GM21360 (cell line): ENCODE results near the gene ZMYM3.
"Not testable (repeated sequence)": the region's sequence is repeated elsewhere in the genome, so short reads cannot be mapped to it uniquely, and the experiment has no call there.

Experiments
- ATAC-seq: cut with Tn5 transposase; IDR thresholded peaks from one replicate; pipeline ENCODE4 v1.9.1; 2021; ENCODE audit warnings: mild to moderate bottlenecking, moderate library complexity; ENCODE audit not compliant: unreplicated experiment

The ZMYM3 gene

GRCh38 chrX:71254092-71254963, at the start of gene ZMYM3:
Gene ZMYM3, minus strand, starts transcription at chrX:71254140. Its CDS starts 885 bp downstream, at chrX:71253255.
- ATAC-seq = peak; percentile 55

GRCh38 chrX:71302461-71303213, 48.7 kb upstream of the ZMYM3 start:
- ATAC-seq = no peak

DNA sequence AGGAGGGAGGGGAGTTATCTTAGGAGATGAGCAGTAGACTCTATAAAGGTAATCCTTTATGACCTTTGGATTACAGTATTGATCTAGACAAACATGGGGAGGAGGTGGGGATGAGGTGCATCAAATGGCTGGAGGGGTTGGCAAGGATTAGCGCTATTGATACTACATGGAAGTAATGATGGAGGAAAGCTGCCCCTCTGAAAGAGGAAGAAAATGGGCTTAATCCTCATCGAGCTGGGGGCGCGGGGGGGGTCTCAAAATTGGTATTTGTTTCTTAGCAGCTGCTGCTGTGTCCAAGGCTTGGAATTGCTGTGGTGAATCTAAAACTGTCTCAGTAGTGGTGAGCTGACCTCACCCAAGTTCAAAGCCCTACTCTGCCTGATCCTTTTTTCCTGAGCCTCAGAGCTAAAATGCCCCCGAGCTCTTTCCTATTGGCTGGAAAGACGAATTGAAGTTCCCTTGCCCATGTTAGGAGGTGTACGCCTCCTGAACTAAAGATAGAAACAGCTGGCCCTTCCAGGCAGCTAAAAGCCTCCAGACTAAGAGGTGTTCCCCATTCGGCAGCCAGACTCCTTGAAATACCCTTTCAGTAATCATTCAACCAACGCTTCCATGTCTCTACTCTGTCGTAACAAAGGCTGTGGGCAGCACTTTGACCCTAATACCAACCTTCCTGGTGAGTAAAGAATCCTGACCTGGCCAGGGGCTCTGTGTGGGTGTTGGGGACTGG, 47.4 kb upstream of the ZMYM3 start, which contains the start of gene ITGB1BP2:
ITGB1BP2 (plus strand) TSS at position 556 of the 730 bp plus-strand sequence; CDS start at position 613, 57 bp downstream.
- ATAC-seq = no peak

GRCh38 chrX:71300495-71300894, 46.6 kb upstream of the ZMYM3 start:
- not testable (repeated sequence) for ATAC-seq

GRCh38 chrX:71300064-71300463, 46.1 kb upstream of the ZMYM3 start:
- not testable (repeated sequence) for ATAC-seq

- ATAC-seq = no peak
These were observed 44.2 kb upstream of the ZMYM3 start for GRCh38 chrX:71298119-71298518.

DNA sequence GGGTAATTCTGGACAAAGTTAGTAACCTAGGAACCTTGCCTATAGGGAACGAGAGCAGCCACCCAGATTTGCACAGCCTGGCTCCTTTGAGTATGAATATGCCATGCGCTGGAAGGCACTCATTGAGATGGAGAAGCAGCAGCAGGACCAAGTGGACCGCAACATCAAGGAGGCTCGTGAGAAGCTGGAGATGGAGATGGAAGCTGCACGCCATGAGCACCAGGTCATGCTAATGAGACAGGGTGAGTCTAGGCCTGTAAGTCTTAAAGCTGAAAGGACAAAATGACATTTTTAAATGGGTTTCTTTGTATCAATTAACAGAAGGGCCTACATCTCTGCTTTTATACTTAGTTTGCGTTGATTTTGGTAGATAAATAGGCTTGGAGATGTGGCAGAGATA, 42.9 kb upstream of the ZMYM3 start:
- ATAC-seq = no peak

- no peak for ATAC-seq
These were observed 38.9 kb upstream of the ZMYM3 start for GRCh38 chrX:71292669-71293365.

DNA sequence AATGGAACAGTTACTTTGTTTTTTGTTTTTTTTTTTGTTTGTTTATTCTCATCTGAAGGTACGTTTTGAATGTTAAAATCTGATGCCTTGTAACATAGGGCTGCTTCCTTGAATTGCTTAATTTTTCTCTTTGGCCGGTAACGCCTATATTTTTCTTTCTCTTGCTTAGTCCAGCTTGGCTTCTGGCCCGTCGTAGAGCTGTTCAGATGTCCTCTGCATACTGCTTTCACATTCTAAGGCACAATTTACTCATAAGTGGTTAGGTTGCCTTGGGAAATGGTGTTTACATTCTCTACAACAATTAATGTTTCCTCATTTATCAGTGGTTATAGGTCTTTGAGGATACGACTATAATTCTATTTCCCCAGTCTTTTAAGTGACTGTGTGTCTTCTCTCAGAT, 37.4 kb upstream of the ZMYM3 start:
- ATAC-seq = no peak

DNA sequence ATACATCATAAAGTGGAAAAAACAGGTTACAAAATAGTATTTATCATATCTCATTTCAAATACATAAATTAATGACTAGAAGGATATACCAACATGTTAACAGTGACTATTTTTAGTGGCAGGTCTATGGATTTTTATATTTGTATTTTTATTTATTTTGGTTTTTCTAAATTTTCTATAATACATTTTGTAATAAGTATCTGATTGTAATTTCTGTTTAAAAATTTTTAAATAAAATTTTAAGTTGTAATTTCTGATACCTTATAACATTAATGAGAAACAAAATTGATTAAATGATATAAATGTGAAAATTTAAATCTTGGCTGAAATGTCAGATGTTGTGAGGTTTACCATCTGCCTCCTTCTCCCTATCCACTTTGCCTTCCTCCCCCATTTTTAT, 32.0 kb upstream of the ZMYM3 start:
- ATAC-seq = no peak

DNA sequence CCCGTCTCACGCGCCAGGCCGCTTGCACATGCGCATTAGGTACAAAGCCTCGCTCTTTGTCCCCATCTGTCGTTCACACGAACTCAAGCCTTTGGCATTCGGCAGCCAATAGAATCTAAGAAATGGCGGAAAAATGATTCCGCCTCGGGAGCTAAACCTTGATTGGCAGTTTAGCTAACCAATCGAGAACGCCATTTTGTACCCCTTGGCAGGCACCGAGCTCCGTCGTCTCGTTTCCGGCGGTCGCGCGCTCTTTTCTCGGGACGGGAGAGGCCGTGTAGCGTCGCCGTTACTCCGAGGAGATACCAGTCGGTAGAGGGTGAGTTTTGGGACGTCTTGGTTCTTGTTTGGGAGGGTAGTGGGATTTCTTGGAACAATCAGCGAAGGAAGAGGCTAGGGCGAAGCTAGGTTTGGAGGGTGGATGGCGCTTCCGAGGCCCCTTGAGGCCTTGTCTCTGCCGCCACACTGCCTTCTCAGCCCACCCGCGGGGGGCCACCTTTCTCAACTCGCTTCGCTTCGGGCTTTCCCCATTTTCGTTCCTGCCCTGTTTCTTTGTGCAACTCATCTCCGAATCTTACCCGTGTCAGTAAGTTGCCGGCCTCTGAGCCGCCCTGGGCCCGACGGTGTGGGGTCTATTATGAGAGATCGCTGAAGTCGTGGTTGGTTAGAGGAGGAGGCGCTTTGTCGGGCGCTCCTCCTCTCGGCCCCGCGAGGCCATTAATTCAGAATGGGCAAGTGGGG, 29.6 kb upstream of the ZMYM3 start, which contains the start of gene NONO:
NONO (plus strand) TSS at position 233 of the 741 bp plus-strand sequence. CDS start 7,003 bp downstream, outside the sequence.
- ATAC-seq = peak; percentile 82

DNA sequence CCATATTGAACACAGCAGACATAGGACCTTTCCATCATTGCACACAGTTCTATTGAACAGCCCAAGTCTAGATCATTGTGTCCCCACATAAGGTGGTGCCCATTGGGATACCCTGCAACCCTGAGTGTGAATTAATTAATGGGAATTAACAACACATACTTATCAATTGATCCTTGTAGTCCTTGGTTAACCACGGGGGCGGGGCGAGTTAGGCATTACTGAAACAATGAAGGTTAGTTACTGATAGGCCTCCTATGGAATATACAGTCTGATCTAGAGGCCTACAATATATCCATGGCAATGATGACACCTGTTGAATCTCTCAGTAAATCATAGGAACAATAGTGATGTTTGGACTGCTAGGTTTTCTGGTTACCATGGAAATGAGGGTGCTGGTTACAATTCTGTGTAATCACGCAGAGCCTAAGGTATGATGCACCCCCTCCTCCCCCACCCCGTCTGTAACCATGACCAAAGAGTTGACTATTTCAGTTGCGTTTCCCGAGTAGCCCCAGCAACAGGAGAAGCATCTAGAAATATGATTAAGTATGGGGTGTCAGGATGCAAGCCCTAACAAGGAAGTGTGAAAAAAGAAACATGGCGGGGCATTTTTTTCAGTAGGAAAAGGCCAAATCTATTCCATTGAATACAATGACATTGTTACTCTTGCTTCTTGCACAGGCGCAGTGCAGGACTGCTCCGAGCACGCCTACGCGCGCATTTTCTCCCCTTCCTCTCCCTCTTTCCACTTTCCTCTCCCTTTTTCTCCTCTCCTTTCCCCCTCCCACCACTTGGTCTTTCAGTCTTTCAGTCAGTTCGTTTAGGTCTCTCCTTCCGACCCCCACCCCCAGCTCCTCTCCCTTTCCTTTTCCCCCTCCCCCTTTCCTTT, 28.8 kb upstream of the ZMYM3 start:
- peak; percentile 30 for ATAC-seq

DNA sequence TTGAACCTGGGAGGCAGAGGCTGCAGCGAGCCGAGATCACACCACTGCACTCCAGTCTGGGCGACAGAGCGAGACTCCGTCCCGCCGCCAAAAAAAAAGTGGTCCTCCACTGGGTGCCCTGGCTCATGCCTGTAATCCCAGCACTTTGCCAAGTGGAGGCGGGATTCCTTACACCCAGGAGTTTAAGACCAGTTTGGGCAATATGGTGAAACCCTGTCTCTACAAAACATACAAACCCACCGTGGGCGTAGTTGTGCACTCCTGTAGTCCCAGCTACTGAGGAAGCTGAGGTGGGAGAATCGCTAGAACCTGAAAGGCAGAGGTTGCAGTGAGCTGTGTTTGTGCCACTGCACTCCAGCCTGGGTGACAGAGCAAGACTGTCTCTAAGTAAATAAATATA, 27.4 kb upstream of the ZMYM3 start:
- ATAC-seq = not testable (repeated sequence)

- not testable (repeated sequence) for ATAC-seq
These were observed 18.4 kb upstream of the ZMYM3 start for GRCh38 chrX:71272313-71272712.

- no peak for ATAC-seq
These were observed 16.0 kb upstream of the ZMYM3 start for GRCh38 chrX:71269801-71270395.

- not testable (repeated sequence) for ATAC-seq
These were observed 14.7 kb upstream of the ZMYM3 start for GRCh38 chrX:71268624-71269023.

DNA sequence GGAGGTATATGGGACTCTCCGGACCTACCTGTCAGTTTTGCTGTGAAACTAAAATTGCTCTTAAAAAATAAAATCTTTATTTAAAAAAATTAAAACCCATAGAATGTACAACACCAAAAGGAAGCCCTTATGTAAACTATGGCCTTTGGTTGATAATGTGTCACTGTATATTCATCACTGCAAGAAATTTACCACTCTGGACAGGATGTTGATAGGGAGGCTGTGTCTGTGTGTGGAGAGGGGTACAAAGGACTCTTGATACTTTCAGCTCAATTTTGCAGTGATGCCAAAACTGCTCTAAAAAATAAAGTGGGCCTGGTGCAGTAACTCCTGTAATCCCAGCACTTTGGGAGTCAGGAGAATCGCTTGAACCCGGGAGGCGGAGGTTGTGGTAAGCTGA, 2.9 kb upstream of the ZMYM3 start:
- ATAC-seq = no peak

- ATAC-seq = no peak
These were observed 2.1 kb upstream of the ZMYM3 start for GRCh38 chrX:71256051-71256450.
